HS-27A (cell line): ENCODE results near the gene ATG7.
"Not testable (repeated sequence)": the region's sequence is repeated elsewhere in the genome, so short reads cannot be mapped to it uniquely, and the experiment has no call there.

Experiments used
- DNase-seq: peaks from one replicate; pipeline ENCODE4 v3.0.0-alpha.2; 2012; ENCODE audit warnings: low read depth, missing footprints

Gene ATG7

DNA sequence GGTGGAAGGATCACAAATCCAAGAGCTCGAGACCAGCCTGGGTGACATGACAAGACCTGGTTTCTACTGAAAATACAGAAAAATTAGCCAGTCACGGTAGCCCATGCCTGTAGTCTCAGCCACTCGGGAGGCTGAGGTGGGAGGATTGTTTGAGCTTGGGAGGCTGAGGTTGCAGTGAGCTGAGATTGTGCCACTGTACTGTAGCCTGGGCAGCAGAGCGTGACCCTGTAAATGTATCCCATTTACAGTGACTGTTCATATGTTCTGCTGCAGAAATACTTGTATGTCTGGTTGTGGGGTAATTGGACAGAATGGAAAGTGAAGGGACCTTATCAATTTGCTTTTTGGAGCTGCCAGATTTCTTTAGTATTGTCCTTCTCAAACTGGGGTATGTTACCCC is 24.9 kb downstream of the ATG7 start:
- DNase-seq, result no peak

DNA sequence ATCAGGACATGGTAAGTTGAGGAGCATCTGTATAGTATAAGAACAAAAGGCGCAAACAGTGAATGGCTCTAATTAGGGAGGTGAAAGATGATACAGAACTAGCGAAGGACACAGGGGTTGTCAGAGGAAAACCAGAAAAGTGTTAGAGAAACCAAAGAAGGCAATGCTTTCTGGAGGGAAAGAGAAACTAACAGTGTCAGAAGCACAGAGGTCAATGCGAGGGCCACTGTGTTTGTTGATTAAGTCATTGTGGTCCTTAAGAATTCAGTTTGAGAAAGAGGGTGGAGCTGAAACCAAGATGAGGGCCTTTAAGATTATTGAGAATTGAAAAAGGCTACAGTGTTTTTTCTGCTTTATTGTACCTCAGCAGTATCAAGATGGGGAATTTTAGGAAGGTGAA is 28.8 kb downstream of the ATG7 start:
- DNase-seq, result no peak

DNA sequence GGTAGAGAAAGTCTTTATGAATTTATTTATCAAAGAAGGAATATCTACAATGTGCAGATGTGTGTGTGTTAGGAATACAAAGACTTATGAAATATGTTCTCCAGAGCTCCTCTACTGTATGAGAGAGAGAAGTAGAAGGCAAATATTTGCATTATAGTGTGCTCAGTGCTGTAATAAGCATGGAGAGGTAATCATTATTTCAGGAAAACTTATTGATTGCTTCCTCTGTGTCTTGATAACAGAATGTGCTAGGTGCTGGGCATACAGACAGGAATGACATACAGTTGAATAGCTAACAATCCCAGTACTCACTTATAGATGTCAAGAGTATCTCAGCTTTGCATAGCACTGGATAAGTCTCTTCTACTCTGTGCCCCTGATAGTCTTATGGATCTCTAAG is 30.2 kb downstream of the ATG7 start:
- no peak for DNase-seq

DNA sequence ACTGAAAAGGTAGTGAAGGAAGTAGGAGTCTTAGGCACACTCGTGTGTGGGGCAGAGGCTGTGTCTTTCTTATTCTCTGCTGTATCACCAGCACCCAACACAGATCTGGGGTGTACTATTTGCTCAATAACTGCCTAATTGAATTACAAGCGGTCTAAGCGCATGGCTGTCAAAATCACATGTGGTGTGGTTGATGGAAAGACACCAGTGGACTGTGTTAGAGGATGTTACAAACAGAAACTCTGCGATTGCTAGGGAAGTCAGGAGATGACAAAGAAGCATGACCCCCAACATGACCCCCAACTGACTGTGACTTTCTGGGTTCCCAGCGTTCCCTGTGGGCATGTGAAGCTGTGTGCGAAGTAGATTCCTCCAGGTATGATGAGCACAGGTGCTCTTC is 32.0 kb downstream of the ATG7 start:
- no peak for DNase-seq

DNA sequence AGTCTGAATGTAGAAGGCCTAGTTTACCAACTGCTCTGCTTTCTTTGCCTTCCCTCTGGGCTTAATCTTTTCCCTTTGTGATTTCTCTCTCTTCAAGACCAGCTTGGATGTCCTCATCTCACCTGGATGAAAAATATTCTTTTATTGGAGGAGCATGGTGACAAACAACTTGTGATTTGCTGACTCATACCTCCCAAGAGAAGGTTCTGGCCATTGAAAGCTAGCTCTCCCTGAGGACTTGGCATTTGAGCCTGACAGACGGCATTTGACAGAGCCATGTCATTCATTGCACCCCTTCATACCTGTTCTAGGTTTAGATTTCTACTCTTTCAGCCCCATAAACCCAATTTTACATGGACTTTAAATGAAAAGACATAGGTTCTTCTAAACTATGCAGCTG is 33.3 kb downstream of the ATG7 start:
- no peak for DNase-seq

DNA sequence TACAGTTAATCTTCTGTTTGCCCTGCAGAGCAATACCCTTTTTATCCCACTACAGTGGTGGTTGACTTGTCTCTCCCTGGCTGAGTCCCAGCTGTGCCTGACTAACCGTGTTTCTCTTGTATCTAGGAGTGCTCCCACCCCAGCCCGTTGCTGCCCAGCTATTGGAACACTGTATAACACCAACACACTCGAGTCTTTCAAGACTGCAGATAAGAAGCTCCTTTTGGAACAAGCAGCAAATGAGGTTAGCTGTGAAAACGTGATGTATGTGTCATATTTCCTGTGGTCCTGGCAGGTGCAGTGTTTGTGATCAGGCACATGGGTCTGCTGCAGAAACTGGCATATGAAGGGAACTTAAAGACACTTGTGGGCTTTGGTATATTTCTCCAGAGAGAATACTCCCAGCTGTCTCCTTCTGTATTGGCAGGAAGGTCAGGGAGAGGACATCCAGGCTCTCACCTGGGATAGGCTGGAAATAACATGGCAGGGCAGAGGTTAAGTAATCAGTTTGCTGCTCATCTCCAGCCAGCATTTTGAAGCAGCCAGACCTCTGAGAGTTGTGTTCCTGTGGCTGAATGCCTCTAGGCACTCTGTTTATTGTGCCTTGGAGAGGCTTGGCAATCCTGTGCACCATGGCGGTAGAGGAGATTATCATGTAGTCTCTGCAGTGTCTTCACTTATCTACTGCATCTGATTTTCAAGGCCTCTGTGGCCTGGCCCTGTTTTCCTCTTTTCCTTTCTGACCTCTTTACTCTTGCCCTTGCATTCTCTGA is 34.8 kb downstream of the ATG7 start:
- no peak for DNase-seq

DNA sequence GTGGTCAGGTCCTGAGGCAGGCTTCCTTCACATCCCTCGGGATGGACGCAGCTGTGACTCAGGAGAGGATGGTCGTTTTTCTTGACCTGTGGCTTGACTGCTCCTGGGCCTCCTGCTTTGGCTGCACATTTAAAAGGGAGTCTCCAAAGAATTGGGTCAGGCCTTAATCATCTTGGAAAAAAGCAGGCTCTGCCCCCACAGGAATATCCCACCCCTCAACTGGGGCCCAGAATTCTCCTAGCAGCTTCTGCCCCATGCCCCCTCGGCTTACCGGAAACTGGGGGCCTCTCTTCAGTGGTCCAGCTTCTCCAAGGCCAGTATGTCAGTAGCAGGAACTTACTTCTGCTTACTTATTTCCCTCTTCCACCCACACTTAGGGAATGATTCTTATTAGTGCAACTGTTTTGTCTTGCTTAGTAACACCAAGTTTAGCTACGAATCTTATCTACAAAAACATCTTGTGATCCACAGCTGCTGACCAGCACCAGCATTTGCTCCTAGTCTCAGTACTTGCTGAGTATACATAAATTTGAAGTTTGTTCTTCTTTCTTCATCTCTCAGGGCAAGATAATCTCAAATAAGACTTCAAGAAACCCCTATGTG is 35.7 kb downstream of the ATG7 start:
- DNase-seq, result no peak

DNA sequence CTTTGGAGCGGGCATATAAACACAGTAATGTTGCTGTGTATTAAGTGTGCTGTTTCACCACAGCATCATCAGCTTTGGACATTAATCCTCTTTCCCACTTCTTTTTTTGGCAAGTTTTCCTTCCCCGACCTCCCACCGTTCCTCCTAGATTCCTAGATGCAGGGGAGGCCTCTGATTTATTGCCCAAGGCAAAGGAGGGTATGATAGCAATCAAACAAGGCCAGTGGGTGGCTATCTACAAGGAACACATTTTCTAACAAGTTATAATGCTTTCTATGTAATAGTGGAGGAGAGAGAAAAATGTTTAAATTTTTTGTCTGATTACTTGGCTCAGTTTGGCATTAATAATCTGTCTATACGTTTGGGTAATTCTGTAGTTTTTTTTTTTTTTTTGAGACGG is 38.1 kb downstream of the ATG7 start:
- DNase-seq, result no peak

DNA sequence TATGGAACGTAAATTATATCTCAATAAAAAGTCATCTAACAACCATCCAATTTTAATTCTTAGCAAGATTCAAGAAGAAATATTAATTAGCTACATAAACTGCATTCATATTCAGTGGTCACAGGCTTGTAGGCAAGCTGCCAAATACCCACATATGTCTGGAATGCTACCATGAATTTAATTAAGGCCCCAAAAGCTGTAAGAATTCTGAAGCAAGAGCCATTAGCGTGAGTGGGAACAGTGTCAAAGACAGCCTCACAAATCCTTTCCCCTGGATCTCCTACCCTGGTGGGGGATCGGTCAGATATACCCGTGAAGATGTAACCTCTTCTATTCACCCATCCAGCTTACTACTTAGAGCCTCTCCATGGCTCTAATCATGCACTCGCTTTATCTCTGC is 40.0 kb downstream of the ATG7 start:
- DNase-seq, result no peak

DNA sequence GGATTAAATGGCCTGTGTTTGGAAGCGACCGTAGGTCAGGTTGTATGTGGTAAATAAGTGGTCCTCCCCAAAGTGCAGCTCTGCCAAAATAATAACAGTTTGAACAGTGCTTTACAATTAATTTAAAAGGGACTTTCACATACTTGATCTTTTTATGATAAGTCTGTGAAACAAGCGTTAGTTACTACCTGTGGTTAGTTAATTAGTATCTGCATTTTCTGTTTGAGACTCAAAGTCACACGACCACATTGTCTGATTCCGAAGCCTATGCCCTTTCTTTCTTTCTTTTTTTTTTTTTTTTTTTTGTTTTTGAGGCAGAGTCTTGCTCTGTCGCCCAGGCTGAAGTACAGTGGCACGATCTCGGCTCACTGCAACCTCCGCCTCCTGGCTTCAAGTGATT is 45.1 kb downstream of the ATG7 start:
- DNase-seq, result no peak

DNA sequence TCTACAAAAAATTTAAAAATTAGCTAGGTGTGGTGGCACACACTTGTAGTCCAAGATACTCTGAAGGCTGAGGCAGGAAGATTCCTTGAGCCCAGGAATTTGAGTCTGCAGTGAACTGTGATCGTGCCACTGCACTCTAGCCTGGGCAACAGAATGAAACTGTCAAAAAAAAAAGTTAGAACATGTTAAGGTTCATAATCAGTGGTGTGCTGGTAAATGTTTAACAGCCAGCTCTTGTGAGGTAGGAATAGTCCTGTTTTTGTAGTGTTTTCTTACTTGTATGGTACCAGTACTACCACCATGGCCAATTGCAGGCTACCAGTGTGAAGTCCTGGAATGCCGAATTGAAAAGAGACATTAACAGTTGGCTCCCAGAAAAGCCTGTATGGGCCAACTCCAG is 50.7 kb downstream of the ATG7 start:
- DNase-seq, result no peak

DNA sequence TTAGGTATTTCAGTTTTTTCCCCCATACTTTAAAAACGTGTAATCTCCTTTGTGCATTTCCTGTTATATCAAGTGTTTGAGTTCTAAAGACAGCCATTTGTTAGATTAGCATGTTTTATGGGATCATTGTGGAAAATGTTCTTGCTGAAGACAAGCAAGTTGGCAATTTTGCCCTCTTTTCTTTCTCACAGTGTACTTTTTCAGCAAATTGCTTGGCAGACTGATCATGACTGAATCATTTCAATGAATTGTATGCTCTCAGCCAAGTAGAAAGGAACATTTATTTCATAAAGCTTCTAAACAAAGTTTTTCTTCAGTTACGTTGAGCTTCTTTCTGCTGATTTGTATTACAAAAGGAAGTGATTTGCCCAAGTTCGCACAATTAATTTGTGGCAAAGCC is 51.6 kb downstream of the ATG7 start:
- DNase-seq, result no peak

DNA sequence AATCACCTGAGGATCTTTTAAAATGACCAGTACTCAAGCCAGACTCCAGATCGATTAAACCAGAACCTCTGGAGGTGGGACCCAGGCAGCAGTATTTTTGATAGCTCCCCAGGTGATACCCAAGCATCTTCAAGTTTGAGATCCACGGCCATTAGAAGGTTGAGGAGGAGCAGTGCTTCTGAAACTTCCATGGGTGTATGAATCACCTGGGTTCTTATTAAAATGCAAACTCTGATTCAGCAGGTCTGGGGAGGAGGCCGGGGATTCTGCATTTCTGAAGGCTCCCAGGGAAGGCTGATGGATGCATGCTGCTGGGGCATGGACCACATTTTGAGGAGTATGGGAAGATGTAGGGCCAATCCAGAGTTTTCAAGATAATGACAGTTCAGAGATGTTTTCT is 55.4 kb downstream of the ATG7 start:
- no peak for DNase-seq

DNA sequence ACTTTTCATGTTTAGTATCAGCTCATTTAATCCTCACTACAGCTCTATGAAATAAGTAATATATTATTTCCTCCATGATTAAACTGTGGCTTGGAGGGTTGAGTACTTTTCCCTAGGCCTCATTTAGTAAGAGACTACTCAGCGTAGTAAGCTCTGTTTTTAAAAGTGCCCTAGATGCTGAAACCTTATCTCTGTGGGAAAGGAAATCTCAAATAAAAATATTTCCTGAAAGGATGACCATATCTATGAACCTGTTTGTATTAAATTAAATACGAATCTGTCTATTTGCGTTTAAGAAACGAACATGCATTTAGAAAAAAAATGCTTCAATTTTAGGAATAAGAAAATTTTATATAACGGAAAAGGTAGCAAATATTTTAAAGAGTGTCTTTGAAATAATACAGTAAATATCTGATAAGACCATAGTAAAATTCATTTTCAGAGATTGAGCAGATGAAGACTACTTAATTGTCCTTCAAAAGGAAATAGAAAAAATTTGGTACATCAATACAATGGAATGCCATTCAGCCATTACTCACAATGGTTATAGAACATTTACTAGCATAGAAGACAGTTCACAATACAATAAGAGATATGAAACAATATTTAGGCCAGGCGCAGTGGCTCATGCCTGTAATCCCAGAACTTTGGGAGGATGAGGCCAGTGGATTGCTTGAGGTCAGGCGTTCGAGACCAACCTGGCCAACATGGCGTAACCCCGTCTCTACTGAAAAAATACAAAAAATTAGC is 56.2 kb downstream of the ATG7 start:
- DNase-seq, result no peak

DNA sequence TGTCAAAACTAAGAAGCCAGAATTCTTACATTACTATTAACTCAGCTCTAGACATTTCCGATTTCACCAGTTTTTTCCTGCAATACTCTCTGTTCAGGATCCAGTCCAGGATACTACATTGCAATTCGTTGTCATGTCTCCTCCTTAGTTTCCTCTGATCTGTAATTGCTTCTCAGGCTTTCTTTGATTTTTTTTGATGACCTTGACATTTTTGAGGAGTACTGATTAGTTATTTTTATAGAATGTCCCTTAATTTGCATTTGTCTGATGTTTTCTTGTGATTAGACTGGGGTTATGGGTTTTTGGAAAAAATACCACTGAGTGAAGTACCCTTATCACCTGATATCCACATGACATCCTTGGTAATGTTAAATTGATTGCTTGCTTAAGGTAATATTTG is 57.6 kb downstream of the ATG7 start:
- DNase-seq, result no peak

DNA sequence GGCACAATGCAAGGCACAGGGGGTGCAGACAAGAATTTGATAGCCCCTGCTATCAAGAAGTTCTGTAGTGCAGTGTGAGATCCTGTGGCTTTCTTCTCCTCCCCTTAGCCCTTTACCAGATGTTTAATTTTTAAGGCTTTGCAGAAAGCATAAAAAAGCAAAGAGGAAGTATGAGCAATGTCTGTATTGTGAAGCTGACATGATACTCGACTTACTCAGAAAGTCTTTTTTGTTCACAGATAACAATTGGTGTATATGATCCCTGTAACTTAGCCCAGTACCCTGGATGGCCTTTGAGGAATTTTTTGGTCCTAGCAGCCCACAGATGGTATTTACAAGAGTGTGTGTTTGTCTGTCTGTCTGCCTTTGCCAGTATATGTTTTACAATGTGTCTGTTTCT is 58.9 kb downstream of the ATG7 start:
- no peak for DNase-seq

DNA sequence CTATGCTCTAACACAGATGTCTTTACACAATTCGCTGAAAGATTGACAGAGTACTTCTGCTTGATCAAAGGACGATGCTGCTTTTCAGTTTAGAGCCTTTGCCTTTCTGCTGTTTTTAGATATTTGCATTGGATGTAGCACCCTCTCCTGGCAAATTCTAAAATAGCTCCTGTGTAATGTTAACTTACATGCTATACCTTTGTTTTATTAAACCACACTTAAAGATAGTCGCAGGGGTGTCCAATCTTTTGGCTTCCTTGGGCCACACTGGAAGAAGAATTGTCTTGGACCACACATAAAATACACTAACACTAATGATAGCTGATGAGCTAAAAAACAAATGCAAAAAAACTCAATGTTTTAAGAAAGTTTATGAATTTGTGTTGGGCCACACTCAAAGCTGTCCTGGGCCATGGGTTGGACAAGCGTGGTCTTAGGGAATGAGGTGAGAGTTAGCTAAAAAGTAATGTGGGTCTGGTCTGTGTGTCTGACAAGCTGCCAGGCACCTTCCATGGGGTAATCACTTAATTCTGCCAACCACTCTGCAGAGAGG is 62.9 kb downstream of the ATG7 start:
- DNase-seq, result peak; percentile 70

DNA sequence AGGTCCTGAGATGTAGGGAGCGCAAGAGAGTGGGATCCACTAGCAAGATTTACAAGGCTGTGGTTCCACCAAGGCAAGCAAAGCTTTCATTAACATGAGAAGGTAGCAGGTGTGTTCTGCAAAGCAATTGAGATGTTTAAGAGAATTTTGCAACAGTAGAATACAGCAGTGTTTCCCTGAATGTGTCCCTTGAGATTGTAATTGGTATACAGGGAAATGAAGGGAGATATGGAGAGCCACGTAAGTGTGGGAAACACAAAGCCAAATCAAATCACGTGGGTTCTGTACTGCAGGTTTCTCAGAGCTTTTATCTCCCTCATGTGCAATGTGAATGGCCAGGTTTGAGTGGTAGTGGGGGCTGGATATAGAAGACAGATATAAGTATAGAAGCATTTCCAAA is 67.3 kb downstream of the ATG7 start:
- no peak for DNase-seq

DNA sequence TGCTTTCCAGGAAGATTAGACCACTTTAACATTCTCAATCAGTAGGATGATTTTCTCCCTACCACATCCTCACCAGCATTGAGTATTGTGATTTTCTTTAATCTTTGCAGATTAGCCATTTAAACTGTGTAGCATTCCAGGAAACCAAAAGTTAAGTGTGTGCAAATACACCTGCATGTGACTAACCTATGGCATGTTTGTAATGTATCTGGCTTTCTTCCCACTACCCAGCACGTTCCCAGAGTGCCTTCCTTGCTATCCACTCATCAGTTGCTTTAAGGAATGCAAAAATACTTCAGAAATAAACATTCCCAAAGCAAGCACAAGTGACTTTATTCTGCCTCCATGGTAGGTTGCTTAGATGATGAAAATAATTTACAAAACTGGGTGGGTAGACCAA is 74.2 kb downstream of the ATG7 start:
- peak; percentile 26 for DNase-seq

DNA sequence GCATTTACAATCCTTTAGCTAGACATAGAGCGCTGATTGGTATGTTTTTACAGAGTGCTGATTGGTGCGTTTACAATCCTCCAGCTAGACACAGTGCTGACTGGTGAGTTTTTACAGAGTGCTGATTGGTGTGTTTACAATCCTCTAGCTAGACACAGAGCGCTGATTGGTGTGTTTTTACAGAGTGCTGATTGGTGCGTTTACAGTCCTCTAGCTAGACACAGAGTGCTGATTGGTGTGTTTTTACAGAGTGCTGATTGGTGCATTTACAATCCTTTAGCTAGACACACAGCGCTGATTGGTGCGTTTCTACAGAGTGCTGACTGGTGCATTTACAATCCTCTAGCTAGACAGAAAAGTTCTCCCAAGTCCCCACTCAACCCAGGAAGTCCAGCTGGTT is 76.7 kb downstream of the ATG7 start:
- not testable (repeated sequence) for DNase-seq

DNA sequence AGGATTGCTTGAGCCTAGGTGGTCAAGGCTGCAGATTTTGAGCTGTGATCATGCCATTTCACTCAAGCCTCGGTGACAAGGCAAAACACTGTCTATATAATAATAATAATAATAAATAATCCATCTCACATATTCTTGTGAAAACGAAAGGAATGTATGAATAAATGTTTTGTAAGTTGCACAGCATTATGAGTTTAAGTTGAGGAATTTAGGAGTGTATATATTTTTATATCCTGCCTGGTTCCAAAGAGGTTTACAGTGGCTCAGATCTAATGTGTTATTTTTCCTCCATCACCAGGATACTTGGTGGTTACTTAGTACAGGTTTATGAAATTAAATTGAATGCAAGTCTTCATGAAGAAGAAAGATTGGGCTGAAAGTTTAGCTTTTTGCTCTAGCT is 77.2 kb downstream of the ATG7 start:
- no peak for DNase-seq

DNA sequence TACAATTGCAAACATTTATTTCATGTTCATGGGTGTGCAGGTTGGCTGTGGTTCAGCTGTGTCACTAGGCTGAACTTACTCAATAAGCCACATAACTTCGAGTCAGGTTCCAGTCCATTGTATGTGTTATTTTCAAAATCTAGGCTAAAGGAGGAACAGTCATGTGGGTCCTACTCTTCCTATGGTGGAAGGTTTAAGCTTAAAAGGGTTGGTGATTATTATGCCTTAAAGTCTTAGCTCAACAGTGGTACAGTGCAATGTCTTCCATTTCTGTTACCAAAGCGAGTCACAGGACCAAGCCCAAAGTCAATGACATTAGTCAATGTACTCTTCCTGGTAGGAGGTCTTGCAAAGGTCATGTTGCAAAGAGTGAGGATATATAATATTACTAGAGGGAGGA is 78.2 kb downstream of the ATG7 start:
- peak; percentile 20 for DNase-seq

DNA sequence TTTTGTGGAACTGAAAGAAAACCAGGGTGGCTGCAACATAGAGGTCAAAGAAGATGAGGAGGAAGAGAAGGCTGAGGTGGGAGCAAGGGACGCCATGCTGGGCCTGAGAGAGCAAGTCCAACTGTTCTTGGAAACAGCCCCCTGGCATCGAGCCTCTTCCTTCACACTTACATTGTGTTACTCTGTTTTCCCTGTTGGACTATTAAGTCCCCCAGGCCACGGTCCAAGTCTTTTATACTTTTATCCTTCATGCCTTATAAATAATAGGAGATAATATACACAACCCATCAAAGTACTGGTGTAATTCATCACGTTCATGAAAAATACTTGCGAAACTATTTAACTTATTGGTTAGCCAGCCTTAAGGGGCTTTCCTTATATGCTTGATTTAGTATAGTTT is 79.3 kb downstream of the ATG7 start:
- DNase-seq, result no peak
